ENCODE results near the gene C4orf50.

DNA sequence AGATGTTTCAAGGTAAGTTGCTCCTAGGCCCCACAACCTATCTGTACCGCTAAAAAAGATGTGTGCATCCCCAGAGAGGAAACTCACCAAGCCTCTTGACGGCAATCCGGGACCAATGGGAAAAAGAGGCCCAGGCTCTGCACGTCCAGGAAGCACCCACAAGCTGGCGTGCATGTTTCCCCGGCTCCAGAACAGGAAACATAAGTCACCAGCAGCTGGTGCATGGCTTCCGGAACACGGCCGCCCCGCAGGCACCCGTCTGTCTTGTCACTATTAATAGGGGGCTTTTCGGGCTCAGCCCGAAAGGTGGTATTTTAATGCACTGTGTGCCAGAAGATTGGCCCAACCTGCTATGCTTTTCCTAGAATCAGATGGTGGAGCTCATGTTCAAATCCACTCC lies 147.5 kb downstream of the C4orf50 start:
- no peak for TF ChIP-seq POLR2A (IDR thresholded peaks at IDR 0.05)
- TF ChIP-seq, protein P1, sequence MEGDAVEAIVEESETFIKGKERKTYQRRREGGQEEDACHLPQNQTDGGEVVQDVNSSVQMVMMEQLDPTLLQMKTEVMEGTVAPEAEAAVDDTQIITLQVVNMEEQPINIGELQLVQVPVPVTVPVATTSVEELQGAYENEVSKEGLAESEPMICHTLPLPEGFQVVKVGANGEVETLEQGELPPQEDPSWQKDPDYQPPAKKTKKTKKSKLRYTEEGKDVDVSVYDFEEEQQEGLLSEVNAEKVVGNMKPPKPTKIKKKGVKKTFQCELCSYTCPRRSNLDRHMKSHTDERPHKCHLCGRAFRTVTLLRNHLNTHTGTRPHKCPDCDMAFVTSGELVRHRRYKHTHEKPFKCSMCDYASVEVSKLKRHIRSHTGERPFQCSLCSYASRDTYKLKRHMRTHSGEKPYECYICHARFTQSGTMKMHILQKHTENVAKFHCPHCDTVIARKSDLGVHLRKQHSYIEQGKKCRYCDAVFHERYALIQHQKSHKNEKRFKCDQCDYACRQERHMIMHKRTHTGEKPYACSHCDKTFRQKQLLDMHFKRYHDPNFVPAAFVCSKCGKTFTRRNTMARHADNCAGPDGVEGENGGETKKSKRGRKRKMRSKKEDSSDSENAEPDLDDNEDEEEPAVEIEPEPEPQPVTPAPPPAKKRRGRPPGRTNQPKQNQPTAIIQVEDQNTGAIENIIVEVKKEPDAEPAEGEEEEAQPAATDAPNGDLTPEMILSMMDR (IDR thresholded peaks at IDR 0.05) = no peak
- no peak for TF ChIP-seq EP300 (IDR thresholded peaks at IDR 0.05)
- TF ChIP-seq POLR2AphosphoS5 (IDR thresholded peaks at IDR 0.05) = no peak

All from suprapubic skin (tissue), 4 donors.